A673 (cell line): Measurements from ENCODE around the gene CACNA2D1. TPM values are rescaled to one million over a fixed set of nuclear protein-coding genes. Genes with fewer than 3 reads are reported as not detected.
A peak's percentile ranks its signal among the peaks of the same experiment; 100 is the strongest.

Source experiments
- Bru-seq: library from RNA; stranded (reverse); fragments of 400-500 nt; gene quantifications from one replicate; lab custom pipeline; 2021; lab: Mats Ljungman, UMichigan
- BruChase-seq, 2 experiments: library from RNA; stranded (reverse); fragments of 400-500 nt; gene quantifications; one replicate each; lab custom pipeline; 2021; lab: Mats Ljungman, UMichigan
- BruUV-seq: library from RNA; stranded (reverse); fragments of 400-500 nt; replicated peaks from 2 replicates; lab custom pipeline; 2021; lab: Mats Ljungman, UMichigan
- CTCF ChIA-PET: fragments of 300-600 bp; sonication (Branson Sonifier 250); formaldehyde crosslinking; loops from one replicate; lab custom pipeline; 2022; ENCODE audit warnings: antibody characterized with exemption; lab: Charles Lee
- POLR2A ChIA-PET: fragments of 300-600 bp; sonication (Branson Sonifier 250); formaldehyde crosslinking; loops from one replicate; lab custom pipeline; 2022; ENCODE audit warnings: antibody characterized with exemption; ENCODE audit not compliant: low non-redundant PET; lab: Charles Lee
- DNase-seq: peaks from one replicate; pipeline ENCODE4 v3.0.0-alpha.2; 2015; ENCODE audit warnings: low spot score
- H3K27ac ChIP-seq: fragments of 200-600 bp; sonication (generic); 2 replicates; pipeline ENCODE4 v1.5.1; 2016; ENCODE audit warnings: mixed run types, low read depth, mild to moderate bottlenecking, mixed read lengths, antibody characterized with exemption, low read length; ENCODE audit not compliant: poor library complexity, severe bottlenecking
- H3K27me3 ChIP-seq: fragments of 200-600 bp; sonication (generic); replicated peaks from 2 replicates; pipeline ENCODE4 v1.6.1; 2017; ENCODE audit warnings: mixed run types, low read depth, mild to moderate bottlenecking, mixed read lengths, antibody characterized with exemption, low read length; ENCODE audit not compliant: insufficient read depth, poor library complexity
- H3K36me3 ChIP-seq: fragments of 200-600 bp; sonication (generic); 2 replicates; pipeline ENCODE4 v1.6.1; 2016; ENCODE audit warnings: mixed run types, mild to moderate bottlenecking, mixed read lengths, antibody characterized with exemption, low read length; ENCODE audit not compliant: insufficient read depth, poor library complexity, severe bottlenecking
- H3K4me1 ChIP-seq: fragments of 200-600 bp; sonication (generic); 2 replicates; pipeline ENCODE4 v1.6.1; 2017; ENCODE audit warnings: mixed run types, mild to moderate bottlenecking, mixed read lengths, antibody characterized with exemption, low read length; ENCODE audit not compliant: insufficient read depth, poor library complexity, severe bottlenecking
- H3K4me3 ChIP-seq: fragments of 200-600 bp; sonication (generic); 2 replicates; pipeline ENCODE4 v1.5.1; 2016; ENCODE audit warnings: low read depth, mixed run types, mild to moderate bottlenecking, mixed read lengths, low read length; ENCODE audit not compliant: poor library complexity, severe bottlenecking
- H3K9me3 ChIP-seq: fragments of 200-600 bp; sonication (generic); 2 replicates; pipeline ENCODE4 v1.6.1; 2016; ENCODE audit warnings: mixed run types, low read depth, mild to moderate bottlenecking, mixed read lengths, antibody characterized with exemption, low read length; ENCODE audit not compliant: poor library complexity, severe bottlenecking
- EZH2 ChIP-seq: fragments of 200-600 bp; sonication (generic); IDR thresholded peaks from 2 replicates; pipeline ENCODE4 v1.6.1; 2017; ENCODE audit warnings: borderline replicate concordance, low read depth, mild to moderate bottlenecking, mixed read lengths, antibody characterized with exemption, low read length; ENCODE audit not compliant: poor library complexity, severe bottlenecking
- intact Hi-C: fragments of 100-400 bp; cut with micrococcal nuclease; formaldehyde crosslinking; loops from one replicate; pipeline ENCODE4 v1.10.0; 2022; ENCODE audit not compliant: unreplicated experiment
- long read RNA-seq: library from polyadenylated mRNA; stranded (forward); transcript quantifications from one replicate; pipeline ENCODE4 v2.0.0, GENCODE V29; 2022
- total RNA-seq: library from RNA; stranded (reverse); gene quantifications from 2 replicates; pipeline ENCODE4 v1.2.3, GENCODE V29; 2021
- TF ChIP-seq, protein P1 (sequence below): fragments of 300-800, 200-600 bp; sonication (generic); conservative IDR thresholded peaks from 2 replicates; pipeline ENCODE4 v1.5.1; 2017; ENCODE audit warnings: low read depth, mild to moderate bottlenecking, antibody characterized with exemption, low read length, moderate library complexity, mixed read lengths

Gene CACNA2D1
- total RNA-seq (47.7 and 49.1 TPM in 2 replicates), Bru-seq, nascent RNA (percentile 91 among the genes with signal in this experiment), BruChase-seq, experiment 1, labeled RNA remaining after a 2-hour chase (percentile 80 among the genes with signal in this experiment), BruChase-seq, experiment 2, labeled RNA remaining after a 6-hour chase (percentile 73 among the genes with signal in this experiment)
- long read RNA-seq, partial matches to known transcripts, result 12 of 45 reads
- long read RNA-seq, other reads (novel, unspliced or antisense), result 33 of 45 reads

- intact Hi-C loops, result loop anchor here (5.0 kb wide), 1 partner anchor 211 kb away; no protein-coding TSS in a partner anchor
- CTCF ChIA-PET, result no interaction called here
- POLR2A ChIA-PET, result no interaction called here
- Histone ChIP-seq H3K27me3 (no peaks in the 10 kb centered on the region), H3K9me3 (no peaks in the 10 kb centered on the region), H3K4me1 (peaks cover 34% of the 10 kb centered on the region), H3K4me3 (peak within 1 kb of the TSS; percentile 90), H3K36me3 (no peaks in the 10 kb centered on the region), H3K27ac (peak within 1 kb of the TSS; percentile 98)
- BruUV-seq, result no TSS peak
- peak; percentile 95 for DNase-seq
- TF ChIP-seq, protein P1, sequence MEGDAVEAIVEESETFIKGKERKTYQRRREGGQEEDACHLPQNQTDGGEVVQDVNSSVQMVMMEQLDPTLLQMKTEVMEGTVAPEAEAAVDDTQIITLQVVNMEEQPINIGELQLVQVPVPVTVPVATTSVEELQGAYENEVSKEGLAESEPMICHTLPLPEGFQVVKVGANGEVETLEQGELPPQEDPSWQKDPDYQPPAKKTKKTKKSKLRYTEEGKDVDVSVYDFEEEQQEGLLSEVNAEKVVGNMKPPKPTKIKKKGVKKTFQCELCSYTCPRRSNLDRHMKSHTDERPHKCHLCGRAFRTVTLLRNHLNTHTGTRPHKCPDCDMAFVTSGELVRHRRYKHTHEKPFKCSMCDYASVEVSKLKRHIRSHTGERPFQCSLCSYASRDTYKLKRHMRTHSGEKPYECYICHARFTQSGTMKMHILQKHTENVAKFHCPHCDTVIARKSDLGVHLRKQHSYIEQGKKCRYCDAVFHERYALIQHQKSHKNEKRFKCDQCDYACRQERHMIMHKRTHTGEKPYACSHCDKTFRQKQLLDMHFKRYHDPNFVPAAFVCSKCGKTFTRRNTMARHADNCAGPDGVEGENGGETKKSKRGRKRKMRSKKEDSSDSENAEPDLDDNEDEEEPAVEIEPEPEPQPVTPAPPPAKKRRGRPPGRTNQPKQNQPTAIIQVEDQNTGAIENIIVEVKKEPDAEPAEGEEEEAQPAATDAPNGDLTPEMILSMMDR, result no peak
Measured at GRCh38 chr7:82443547-82444219, at the start of gene CACNA2D1. TSS of gene CACNA2D1 (minus strand) at chr7:82443777.

GRCh38 chr7:82481499-82482097, 38.0 kb upstream of the CACNA2D1 start:
- intact Hi-C loops, result loop anchor here (5.0 kb wide), 1 partner anchor 429 kb away; no protein-coding TSS in a partner anchor
- no peaks in the 10 kb centered on the region for H3K27me3 ChIP-seq
- CTCF ChIA-PET, result no interaction called here
- H3K4me1 ChIP-seq, result no peaks in the 10 kb centered on the region
- POLR2A ChIA-PET, result no interaction called here
- peak; percentile 40 for DNase-seq
- H3K4me3 ChIP-seq, result no peak overlapping the region
- no TSS peak for BruUV-seq
- no peaks in the 10 kb centered on the region for H3K9me3 ChIP-seq
- TF ChIP-seq, protein P1, result peak; percentile 84
- no peak for TF ChIP-seq EZH2
- no peaks in the 10 kb centered on the region for H3K36me3 ChIP-seq
- no peak overlapping the region for H3K27ac ChIP-seq

- DNase-seq, result no peak
- no TSS peak for BruUV-seq
- Histone ChIP-seq H3K4me3 (no peak overlapping the region), H3K9me3 (no peaks in the 10 kb centered on the region), H3K36me3 (no peaks in the 10 kb centered on the region), H3K27me3 (no peaks in the 10 kb centered on the region), H3K4me1 (no peaks in the 10 kb centered on the region), H3K27ac (no peak overlapping the region)
- POLR2A ChIA-PET, result no interaction called here
- intact Hi-C loops, result loop anchor here (5.0 kb wide), 1 partner anchor 246 kb away; no protein-coding TSS in a partner anchor
- TF ChIP-seq EZH2, result no peak
- TF ChIP-seq, protein P1, result no peak
- CTCF ChIA-PET, result no interaction called here
Measured at GRCh38 chr7:82477733-82478515, 34.3 kb upstream of the CACNA2D1 start.
